ENCODE data around the gene HSPG2.

The HSPG2 gene

GRCh38 chr1:21861602-21862429 is 75.3 kb downstream of the HSPG2 start:
- no peaks in the 10 kb centered on the region for H3K79me2 ChIP-seq (ENCODE audit: insufficient read depth, low read length)
- peaks cover 8% of the 10 kb centered on the region; the same call in 1 of the 2 replicates for H3K27me3 ChIP-seq (ENCODE audit: insufficient read depth, low read length)
- peaks cover 13% of the 10 kb centered on the region; the same call in 1 of the 2 replicates for H3K36me3 ChIP-seq (ENCODE audit: insufficient read depth, low read length)
- no peak overlapping the region for H3K4me3 ChIP-seq (ENCODE audit: low read depth, low read length, poor library complexity, severe bottlenecking)
- H2AFZ ChIP-seq (ENCODE audit: low read length): no peak overlapping the region
- H3F3A ChIP-seq (ENCODE audit: insufficient read depth, low read length): no peaks in the 10 kb centered on the region
- TF ChIP-seq CTCF (IDR thresholded peaks at IDR 0.05; ENCODE audit: low read length) (no peak), EZH2 (IDR thresholded peaks at IDR 0.05; ENCODE audit: borderline replicate concordance, low read length) (no peak)
- no peaks in the 10 kb centered on the region for H4K20me1 ChIP-seq (ENCODE audit: insufficient read depth, low read length)
- H3K9ac ChIP-seq (ENCODE audit: low read length): no peak overlapping the region
- peaks cover 4% of the 10 kb centered on the region; the same call in 1 of the 2 replicates for H3K9me3 ChIP-seq (ENCODE audit: low read length)
- peaks cover 32% of the 10 kb centered on the region for H3K4me1 ChIP-seq (ENCODE audit: insufficient read depth, low read length, severe bottlenecking)
- H3K27ac ChIP-seq (ENCODE audit: low read depth, low read length, poor library complexity, severe bottlenecking): no peak overlapping the region
- no peaks in the 10 kb centered on the region for H3K9me2 ChIP-seq (ENCODE audit: low read depth, low read length)
- no peak overlapping the region for H3K4me2 ChIP-seq (ENCODE audit: low read length)

- no peak overlapping the region for H2AFZ ChIP-seq (ENCODE audit: low read length)
- H3K79me2 ChIP-seq (ENCODE audit: insufficient read depth, low read length): no peaks in the 10 kb centered on the region
- H3K4me1 ChIP-seq (ENCODE audit: insufficient read depth, low read length, severe bottlenecking): peaks cover 23% of the 10 kb centered on the region
- peaks cover 13% of the 10 kb centered on the region; the same call in 1 of the 2 replicates for H3K36me3 ChIP-seq (ENCODE audit: insufficient read depth, low read length)
- no peaks in the 10 kb centered on the region for H4K20me1 ChIP-seq (ENCODE audit: insufficient read depth, low read length)
- H3F3A ChIP-seq (ENCODE audit: insufficient read depth, low read length): no peaks in the 10 kb centered on the region
- no peak overlapping the region for H3K4me2 ChIP-seq (ENCODE audit: low read length)
- H3K27ac ChIP-seq (ENCODE audit: low read depth, low read length, poor library complexity, severe bottlenecking): no peak overlapping the region
- no peak overlapping the region for H3K9ac ChIP-seq (ENCODE audit: low read length)
- no peak overlapping the region for H3K4me3 ChIP-seq (ENCODE audit: low read depth, low read length, poor library complexity, severe bottlenecking)
- H3K9me3 ChIP-seq (ENCODE audit: low read length): peaks cover 4% of the 10 kb centered on the region; the same call in 1 of the 2 replicates
- no peak for TF ChIP-seq EZH2 (IDR thresholded peaks at IDR 0.05; ENCODE audit: borderline replicate concordance, low read length)
- no peak for TF ChIP-seq CTCF (IDR thresholded peaks at IDR 0.05; ENCODE audit: low read length)
- no peaks in the 10 kb centered on the region for H3K9me2 ChIP-seq (ENCODE audit: low read depth, low read length)
- H3K27me3 ChIP-seq (ENCODE audit: insufficient read depth, low read length): peaks cover 8% of the 10 kb centered on the region; the same call in 1 of the 2 replicates
Measured at GRCh38 chr1:21860971-21861370, 76.1 kb downstream of the HSPG2 start.

DNA sequence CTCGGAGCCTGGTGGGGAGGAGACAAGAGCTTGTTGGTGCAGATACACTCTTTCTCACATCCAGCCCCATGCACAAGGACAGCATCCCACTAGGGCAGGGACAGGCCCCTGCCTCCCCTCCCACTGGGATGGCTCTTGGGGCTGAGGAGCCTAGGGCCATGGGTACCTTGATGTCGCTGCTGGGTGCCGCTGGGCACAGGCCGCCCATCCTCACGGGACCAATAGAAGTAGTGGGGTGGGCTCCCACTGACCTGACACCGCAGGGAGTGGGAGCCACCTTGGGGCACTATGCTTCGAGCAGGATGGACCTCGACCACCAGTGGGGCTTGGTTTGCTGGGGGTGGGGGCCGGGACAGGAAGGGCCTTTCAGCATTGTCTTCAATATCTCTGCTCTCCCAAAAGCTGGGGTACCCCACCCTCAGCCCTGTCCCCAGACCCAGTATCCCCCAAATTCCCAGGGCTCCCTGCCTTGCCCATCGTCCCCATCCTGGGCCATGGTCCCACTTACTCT is 77.4 kb downstream of the HSPG2 start:
- Histone ChIP-seq H3K4me1 (ENCODE audit: insufficient read depth, low read length, severe bottlenecking) (peaks cover 11% of the 10 kb centered on the region), H3K9me3 (ENCODE audit: low read length) (peaks cover 4% of the 10 kb centered on the region; the same call in 1 of the 2 replicates), H2AFZ (ENCODE audit: low read length) (no peak overlapping the region), H3K79me2 (ENCODE audit: insufficient read depth, low read length) (no peaks in the 10 kb centered on the region), H3K27ac (ENCODE audit: low read depth, low read length, poor library complexity, severe bottlenecking) (no peak overlapping the region), H3K9ac (ENCODE audit: low read length) (no peak overlapping the region), H3K4me2 (ENCODE audit: low read length) (no peak overlapping the region), H4K20me1 (ENCODE audit: insufficient read depth, low read length) (no peaks in the 10 kb centered on the region), H3K27me3 (ENCODE audit: insufficient read depth, low read length) (peaks cover 8% of the 10 kb centered on the region; the same call in 1 of the 2 replicates), H3K4me3 (ENCODE audit: low read depth, low read length, poor library complexity, severe bottlenecking) (no peak overlapping the region), H3K36me3 (ENCODE audit: insufficient read depth, low read length) (peaks cover 13% of the 10 kb centered on the region; the same call in 1 of the 2 replicates), H3F3A (ENCODE audit: insufficient read depth, low read length) (no peaks in the 10 kb centered on the region), H3K9me2 (ENCODE audit: low read depth, low read length) (no peaks in the 10 kb centered on the region)
- TF ChIP-seq CTCF (IDR thresholded peaks at IDR 0.05; ENCODE audit: low read length) (no peak), EZH2 (IDR thresholded peaks at IDR 0.05; ENCODE audit: borderline replicate concordance, low read length) (no peak)

Data from OCI-LY1 (cell line).